ENCODE data around the gene HIP1R. TPM values are rescaled to one million over a fixed set of nuclear protein-coding genes. Genes with fewer than 3 reads are reported as not detected.

HIP1R gene
- total and polyA plus RNA-seq, 8 donors = 52.1 to 395 (median 89.8) TPM

DNA sequence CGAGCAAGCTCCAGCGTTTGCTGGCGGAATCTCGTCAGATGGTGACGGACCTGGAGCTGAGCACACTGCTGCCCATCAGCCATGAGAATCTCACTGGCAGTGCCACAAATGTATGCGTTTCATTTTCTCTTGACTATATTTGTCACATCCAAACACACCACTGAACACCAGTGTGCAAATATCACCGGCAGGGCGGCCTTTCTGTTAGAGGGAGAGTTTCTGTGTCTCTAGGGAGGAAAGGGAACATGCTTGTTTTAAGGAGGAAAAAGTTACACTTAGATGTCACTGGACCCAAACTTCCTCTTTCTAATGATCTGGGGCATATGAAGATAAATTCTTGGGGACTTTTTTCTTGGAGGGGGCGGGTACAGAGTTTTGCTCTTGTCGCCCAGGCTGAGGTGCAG, 21.9 kb upstream of the HIP1R start:
- no peaks in the 10 kb centered on the region for H3K36me3 ChIP-seq
- H3K27me3 ChIP-seq = no peaks in the 10 kb centered on the region
- peak in 1 of 2 donors; percentile 30 for DNase-seq
- TF ChIP-seq POLR2AphosphoS5 (IDR thresholded peaks at IDR 0.05) (no peak), CTCF (IDR thresholded peaks at IDR 0.05) (no peak), EP300 (IDR thresholded peaks at IDR 0.05) (no peak), POLR2A (IDR thresholded peaks at IDR 0.05) (no peak)
- WGBS, 5 donors = 54 to 70% (median 63%) methylated on average over 10 of the region's 10 CpGs
- H3K27ac ChIP-seq = no peak overlapping the region
- intact Hi-C loops (cut with DNase I; ENCODE audit: low total_unique reads) = no loop called here
- peaks cover 0 to 5% (median 0%) of the 10 kb centered on the region in 4 donors for H3K4me1 ChIP-seq
- H3K9me3 ChIP-seq = no peaks in the 10 kb centered on the region
- no peak overlapping the region for H3K4me3 ChIP-seq

- H3K36me3 ChIP-seq = no peaks in the 10 kb centered on the region
- TF ChIP-seq POLR2AphosphoS5 (IDR thresholded peaks at IDR 0.05) = no peak
- no peak for TF ChIP-seq EP300 (IDR thresholded peaks at IDR 0.05)
- no peak for TF ChIP-seq CTCF (IDR thresholded peaks at IDR 0.05)
- no peak for TF ChIP-seq POLR2A (IDR thresholded peaks at IDR 0.05)
- peaks cover 0 to 11% (median 9%) of the 10 kb centered on the region in 4 donors for H3K4me1 ChIP-seq
- no peaks in the 10 kb centered on the region for H3K27me3 ChIP-seq
- H3K9me3 ChIP-seq = no peaks in the 10 kb centered on the region
- H3K27ac ChIP-seq = no peak overlapping the region
- no peak overlapping the region for H3K4me3 ChIP-seq
- peak in 1 of 2 donors; percentile 32 for DNase-seq
- intact Hi-C loops (cut with DNase I; ENCODE audit: low total_unique reads) = no loop called here
- 48 to 71% (median 61%) methylated on average over 10 of the region's 10 CpGs for WGBS, 5 donors
These were observed 16.0 kb upstream of the HIP1R start for GRCh38 chr12:122819209-122819785.

DNA sequence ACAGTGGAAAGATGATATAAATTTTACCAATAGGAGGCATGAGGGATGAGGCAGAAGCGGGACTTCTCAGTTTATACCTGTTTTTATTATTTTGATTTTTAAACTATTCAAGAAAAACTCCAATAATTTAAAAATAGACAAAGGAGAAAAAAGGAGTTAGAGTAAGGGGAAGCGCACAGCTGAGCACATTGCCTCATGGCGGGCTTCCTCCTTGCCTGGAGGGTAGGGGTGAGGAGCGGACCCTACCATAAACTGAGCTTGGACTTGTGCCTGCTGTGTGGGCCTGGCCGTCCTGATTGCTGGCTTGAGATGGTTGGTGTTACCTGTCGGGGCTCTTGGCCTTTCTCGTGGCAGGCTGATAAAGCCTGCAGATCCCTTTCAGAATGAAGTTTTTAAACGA, 15.1 kb upstream of the HIP1R start:
- no peak overlapping the region for H3K4me3 ChIP-seq
- H3K27me3 ChIP-seq = no peaks in the 10 kb centered on the region
- intact Hi-C loops (cut with DNase I; ENCODE audit: low total_unique reads) = no loop called here
- DNase-seq = no peak
- H3K4me1 ChIP-seq = peaks cover 0 to 11% (median 9%) of the 10 kb centered on the region in 4 donors
- H3K9me3 ChIP-seq = no peaks in the 10 kb centered on the region
- 62 to 71% (median 70%) methylated on average over 8 of the region's 8 CpGs for WGBS, 5 donors
- TF ChIP-seq POLR2AphosphoS5 (IDR thresholded peaks at IDR 0.05) = no peak
- no peak for TF ChIP-seq POLR2A (IDR thresholded peaks at IDR 0.05)
- TF ChIP-seq CTCF (IDR thresholded peaks at IDR 0.05) = no peak
- TF ChIP-seq EP300 (IDR thresholded peaks at IDR 0.05) = no peak
- no peak overlapping the region for H3K27ac ChIP-seq
- H3K36me3 ChIP-seq = no peaks in the 10 kb centered on the region

DNA sequence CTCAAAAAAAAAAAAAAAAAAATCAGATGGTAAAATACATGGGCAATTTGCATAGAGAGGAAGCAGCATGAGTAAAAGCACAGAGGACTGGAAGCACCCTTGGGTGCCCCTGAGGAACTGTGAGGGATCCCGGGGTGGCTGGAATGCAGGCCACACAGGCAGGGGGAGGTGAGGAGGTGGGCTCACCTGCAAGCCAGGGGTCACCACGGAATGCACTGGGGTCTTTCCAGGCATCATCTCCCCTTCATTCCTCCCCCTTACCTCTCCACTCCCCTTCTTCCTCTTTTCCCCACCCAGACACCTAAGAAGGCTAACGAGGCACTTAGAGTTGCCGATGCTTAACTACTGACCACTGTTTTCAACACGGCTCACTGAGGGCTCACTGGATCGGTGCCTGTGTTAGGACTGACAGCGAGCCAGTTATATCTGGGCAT, 14.4 kb upstream of the HIP1R start:
- Histone ChIP-seq H3K4me3 (no peak overlapping the region), H3K4me1 (peaks cover 0 to 15% (median 12%) of the 10 kb centered on the region in 4 donors), H3K27me3 (no peaks in the 10 kb centered on the region), H3K36me3 (no peaks in the 10 kb centered on the region), H3K9me3 (no peaks in the 10 kb centered on the region), H3K27ac (peak overlapping the region in 1 of 5 donors; percentile 11)
- no peak for DNase-seq
- intact Hi-C loops (cut with DNase I; ENCODE audit: low total_unique reads) = no loop called here
- TF ChIP-seq POLR2AphosphoS5 (IDR thresholded peaks at IDR 0.05) = no peak
- no peak for TF ChIP-seq CTCF (IDR thresholded peaks at IDR 0.05)
- TF ChIP-seq POLR2A (IDR thresholded peaks at IDR 0.05) = no peak
- TF ChIP-seq EP300 (IDR thresholded peaks at IDR 0.05) = no peak
- WGBS, 5 donors = 48 to 66% (median 53%) methylated on average over 7 of the region's 7 CpGs
